HG03095 (cell line): ENCODE data around the gene AGTR2.
"Not testable (repeated sequence)": the region's sequence is repeated elsewhere in the genome, so short reads cannot be mapped to it uniquely, and the experiment has no call there.

Experiments
- ATAC-seq: cut with Tn5 transposase; IDR thresholded peaks from one replicate; pipeline ENCODE4 v1.9.1; 2021; ENCODE audit warnings: moderate library complexity; ENCODE audit not compliant: unreplicated experiment

The AGTR2 gene

GRCh38 chrX:116170511-116170910, at the start of gene AGTR2:
TSS of gene AGTR2 (plus strand) at chrX:116170744. CDS start at chrX:116172281, 1,537 bp downstream.
- no peak for ATAC-seq

GRCh38 chrX:116135277-116135676, 35.3 kb upstream of the AGTR2 start:
- ATAC-seq = no peak

GRCh38 chrX:116141270-116141669, 29.3 kb upstream of the AGTR2 start:
- ATAC-seq = not testable (repeated sequence)

GRCh38 chrX:116142976-116143375, 27.6 kb upstream of the AGTR2 start:
- no peak for ATAC-seq

- ATAC-seq = no peak
Measured at GRCh38 chrX:116172976-116173375, 2.4 kb downstream of the AGTR2 start.

- no peak for ATAC-seq
Measured at GRCh38 chrX:116181300-116181699, 10.8 kb downstream of the AGTR2 start.

GRCh38 chrX:116185163-116185562, 14.6 kb downstream of the AGTR2 start:
- no peak for ATAC-seq

- no peak for ATAC-seq
Measured at GRCh38 chrX:116194649-116195048, 24.1 kb downstream of the AGTR2 start.

- ATAC-seq = no peak
Measured at GRCh38 chrX:116198235-116198634, 27.7 kb downstream of the AGTR2 start.

- no peak for ATAC-seq
Measured at GRCh38 chrX:116198810-116199209, 28.3 kb downstream of the AGTR2 start.

- peak; percentile 59 for ATAC-seq
Measured at GRCh38 chrX:116204932-116205331, 34.4 kb downstream of the AGTR2 start.

- no peak for ATAC-seq
Measured at GRCh38 chrX:116213262-116213661, 42.7 kb downstream of the AGTR2 start.

GRCh38 chrX:116217080-116217479, 46.5 kb downstream of the AGTR2 start:
- not testable (repeated sequence) for ATAC-seq
